Caco-2 (cell line): Measurements from ENCODE around the gene C9orf78. TPM values are rescaled to one million over a fixed set of nuclear protein-coding genes. Genes with fewer than 3 reads are reported as not detected.

Experiments
- BruUV-seq: library from RNA; stranded (reverse); fragments of 400-500 nt; replicated peaks from 2 replicates; lab custom pipeline; 2021; lab: Mats Ljungman, UMichigan
- CTCF ChIA-PET: fragments of 300-600 bp; sonication (Branson Sonifier 250); formaldehyde crosslinking; loops from one replicate; lab custom pipeline; 2022; ENCODE audit warnings: antibody characterized with exemption; lab: Charles Lee
- POLR2A ChIA-PET: fragments of 300-600 bp; sonication (Branson Sonifier 250); formaldehyde crosslinking; loops from one replicate; lab custom pipeline; 2022; ENCODE audit warnings: antibody characterized with exemption; lab: Charles Lee
- DNase-seq, 2 experiments: peaks; one replicate each; pipeline versions ENCODE4 v3.0.0 to v3.0.0-alpha.2; 2020 to 2022
- H3K27me3 ChIP-seq: replicated peaks from 2 replicates; pipeline ENCODE4 v1.6.0; 2011; ENCODE audit warnings: low read length; ENCODE audit not compliant: control insufficient read depth, insufficient read depth
- H3K36me3 ChIP-seq: 2 replicates; pipeline ENCODE4 v1.5.1; 2011; ENCODE audit warnings: low read length; ENCODE audit not compliant: control insufficient read depth, insufficient read depth
- H3K4me1 ChIP-seq: fragments of 250-450 bp; sonication (Bioruptor Pico); 2 replicates; pipeline ENCODE4 v1.5.1; 2020; ENCODE audit warnings: mild to moderate bottlenecking
- H3K4me3 ChIP-seq: 2 replicates; pipeline ENCODE4 v1.5.1; 2011; ENCODE audit warnings: low read depth, mild to moderate bottlenecking, control low read depth, low read length
- H3K9me3 ChIP-seq: fragments of 250-450 bp; sonication (Bioruptor Pico); 2 replicates; pipeline ENCODE4 v1.5.1; 2020; ENCODE audit warnings: mild to moderate bottlenecking, moderate library complexity
- H3K27ac Mint-ChIP-seq: one replicate; pipeline ENCODE4 v1.8.0; 2022; ENCODE audit warnings: mixed read lengths; ENCODE audit not compliant: unreplicated experiment
- H3K27me3 Mint-ChIP-seq: one replicate; pipeline ENCODE4 v1.8.0; 2022; ENCODE audit warnings: mixed read lengths; ENCODE audit not compliant: insufficient read depth, unreplicated experiment
- H3K36me3 Mint-ChIP-seq: one replicate; pipeline ENCODE4 v1.8.0; 2022; ENCODE audit warnings: mild to moderate bottlenecking, mixed read lengths; ENCODE audit not compliant: insufficient read depth, unreplicated experiment
- H3K4me1 Mint-ChIP-seq: one replicate; pipeline ENCODE4 v1.8.0; 2022; ENCODE audit warnings: low read depth, mixed read lengths; ENCODE audit not compliant: unreplicated experiment
- H3K4me3 Mint-ChIP-seq: one replicate; pipeline ENCODE4 v1.8.0; 2022; ENCODE audit warnings: mild to moderate bottlenecking, moderate library complexity, mixed read lengths; ENCODE audit not compliant: unreplicated experiment
- H3K9me3 Mint-ChIP-seq: one replicate; pipeline ENCODE4 v1.8.0; 2022; ENCODE audit warnings: mixed read lengths; ENCODE audit not compliant: unreplicated experiment
- intact Hi-C: fragments of 100-400 bp; cut with micrococcal nuclease; formaldehyde crosslinking; loops from one replicate; pipeline ENCODE4 v1.10.0; 2022; ENCODE audit not compliant: unreplicated experiment
- total RNA-seq: library from RNA; stranded (reverse); gene quantifications from 2 replicates; pipeline ENCODE4 v1.2.3, GENCODE V29; 2022
- TF ChIP-seq, protein P1 (sequence below), 2 experiments: fragments of 200-600 bp in 1 of 2; IDR thresholded peaks; 1 replicate in 1 of 2; 2 replicates in 1 of 2; pipeline versions ENCODE4 v1.5.1 to v1.8.0; 2011 to 2022; ENCODE audit warnings: antibody characterized with exemption in 1 of 2, control low read depth in 1 of 2, inconsistent platforms in 1 of 2, low read depth in 1 of 2, low read length in 1 of 2, mild to moderate bottlenecking in 1 of 2, moderate library complexity in 1 of 2; ENCODE audit not compliant: insufficient read depth in 1 of 2, severe bottlenecking in 1 of 2, unreplicated experiment in 1 of 2

The C9orf78 gene
- total RNA-seq, 1 experiment from 2014 or later, result 44.1 TPM

DNA sequence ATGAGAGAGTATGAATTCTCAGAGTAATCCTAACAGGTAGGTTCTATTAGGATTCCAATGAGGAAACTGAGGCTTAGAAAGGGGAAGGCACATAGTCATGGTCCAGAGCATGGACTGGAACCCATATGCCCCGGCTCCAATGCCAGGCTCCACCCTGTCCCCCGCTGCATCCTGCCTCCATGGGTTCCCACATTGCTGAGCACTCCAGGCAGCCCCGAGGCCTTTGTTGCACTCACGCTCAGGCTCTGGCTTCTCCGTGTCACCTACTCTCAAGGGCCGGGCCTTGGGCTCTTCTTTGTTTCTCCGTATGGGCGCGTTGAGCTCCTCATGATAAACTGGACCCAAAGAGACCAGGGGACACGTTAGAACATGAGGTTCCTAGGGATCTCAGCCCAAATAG lies 6.1 kb downstream of the C9orf78 start:
- no peak overlapping the region for H3K4me3 ChIP-seq
- no peaks in the 10 kb centered on the region; the same call in 1 of the 2 replicates for H3K36me3 ChIP-seq
- no peaks in the 10 kb centered on the region for H3K9me3 ChIP-seq
- Mint-ChIP-seq H3K36me3 (peaks cover 54% of the 10 kb centered on the region), H3K9me3 (no peaks in the 10 kb centered on the region), H3K27ac (no peak overlapping the region), H3K27me3 (no peaks in the 10 kb centered on the region), H3K4me3 (no peak overlapping the region), H3K4me1 (peaks cover 13% of the 10 kb centered on the region)
- intact Hi-C loops, result no loop called here
- ChIA-PET CTCF (no interaction called here), POLR2A (no interaction called here)
- no TSS peak for BruUV-seq
- DNase-seq, result no peak
- H3K27me3 ChIP-seq, result no peaks in the 10 kb centered on the region
- peaks cover 2% of the 10 kb centered on the region; the same call in 1 of the 2 replicates for H3K4me1 ChIP-seq
- TF ChIP-seq, protein P1, sequence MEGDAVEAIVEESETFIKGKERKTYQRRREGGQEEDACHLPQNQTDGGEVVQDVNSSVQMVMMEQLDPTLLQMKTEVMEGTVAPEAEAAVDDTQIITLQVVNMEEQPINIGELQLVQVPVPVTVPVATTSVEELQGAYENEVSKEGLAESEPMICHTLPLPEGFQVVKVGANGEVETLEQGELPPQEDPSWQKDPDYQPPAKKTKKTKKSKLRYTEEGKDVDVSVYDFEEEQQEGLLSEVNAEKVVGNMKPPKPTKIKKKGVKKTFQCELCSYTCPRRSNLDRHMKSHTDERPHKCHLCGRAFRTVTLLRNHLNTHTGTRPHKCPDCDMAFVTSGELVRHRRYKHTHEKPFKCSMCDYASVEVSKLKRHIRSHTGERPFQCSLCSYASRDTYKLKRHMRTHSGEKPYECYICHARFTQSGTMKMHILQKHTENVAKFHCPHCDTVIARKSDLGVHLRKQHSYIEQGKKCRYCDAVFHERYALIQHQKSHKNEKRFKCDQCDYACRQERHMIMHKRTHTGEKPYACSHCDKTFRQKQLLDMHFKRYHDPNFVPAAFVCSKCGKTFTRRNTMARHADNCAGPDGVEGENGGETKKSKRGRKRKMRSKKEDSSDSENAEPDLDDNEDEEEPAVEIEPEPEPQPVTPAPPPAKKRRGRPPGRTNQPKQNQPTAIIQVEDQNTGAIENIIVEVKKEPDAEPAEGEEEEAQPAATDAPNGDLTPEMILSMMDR (IDR thresholded peaks at IDR 0.05; ENCODE audit: insufficient read depth in 1 of 2, low read depth in 1 of 2, low read length in 1 of 2, severe bottlenecking in 1 of 2, unreplicated experiment in 1 of 2), result no peak

DNA sequence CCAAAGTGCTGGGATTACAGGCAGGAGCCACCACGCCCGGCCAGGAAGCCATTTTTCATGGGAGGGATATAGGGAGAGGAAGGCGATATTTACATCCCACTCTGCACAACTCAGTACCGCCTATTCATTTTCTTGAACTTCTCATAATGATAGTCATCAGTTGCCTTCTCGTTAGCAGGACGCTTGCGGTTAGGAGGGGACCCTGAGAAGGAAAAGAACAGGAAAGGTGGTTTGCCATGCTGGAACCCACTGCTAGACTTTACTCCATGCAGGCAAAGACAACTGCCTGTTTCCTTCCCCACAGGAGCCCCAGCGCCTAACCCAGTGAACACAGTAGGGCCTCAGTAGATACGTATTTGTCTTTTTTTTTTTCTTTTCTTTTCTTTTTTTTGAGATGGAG lies 7.0 kb downstream of the C9orf78 start:
- Mint-ChIP-seq H3K4me3 (no peak overlapping the region), H3K36me3 (peaks cover 52% of the 10 kb centered on the region), H3K27ac (no peak overlapping the region), H3K27me3 (no peaks in the 10 kb centered on the region), H3K9me3 (no peaks in the 10 kb centered on the region), H3K4me1 (peaks cover 6% of the 10 kb centered on the region)
- Histone ChIP-seq H3K4me3 (no peak overlapping the region), H3K27me3 (no peaks in the 10 kb centered on the region), H3K4me1 (no peaks in the 10 kb centered on the region), H3K36me3 (no peaks in the 10 kb centered on the region; the same call in 1 of the 2 replicates), H3K9me3 (no peaks in the 10 kb centered on the region)
- TF ChIP-seq, protein P1 (IDR thresholded peaks at IDR 0.05; ENCODE audit: insufficient read depth in 1 of 2, low read depth in 1 of 2, low read length in 1 of 2, severe bottlenecking in 1 of 2, unreplicated experiment in 1 of 2), result no peak
- POLR2A ChIA-PET, result no interaction called here
- DNase-seq, result no peak
- CTCF ChIA-PET, result no interaction called here
- BruUV-seq, result no TSS peak
- intact Hi-C loops, result no loop called here

DNA sequence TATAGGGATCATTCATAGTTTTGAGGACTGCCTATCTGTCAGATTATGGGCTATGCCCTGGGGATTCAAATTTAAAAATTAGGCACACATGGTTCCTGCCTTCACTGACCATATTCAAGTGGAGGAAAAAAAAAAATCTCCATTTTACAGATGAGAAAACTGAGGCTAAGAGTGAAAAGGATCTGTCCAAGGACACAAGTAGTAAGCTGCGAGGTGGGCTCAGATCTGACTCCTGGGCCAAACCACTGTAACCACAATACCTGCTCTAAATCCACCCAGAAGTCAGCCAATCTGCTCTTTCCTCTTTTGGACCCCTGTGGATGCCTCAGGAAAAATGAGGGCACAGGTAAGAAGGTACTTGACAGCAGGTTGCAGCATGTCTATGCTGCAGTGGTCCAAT lies 8.3 kb downstream of the C9orf78 start:
- POLR2A ChIA-PET, result no interaction called here
- peaks cover 52% of the 10 kb centered on the region for H3K36me3 Mint-ChIP-seq

More for the DNA sequence above, 8.3 kb downstream of the C9orf78 start:
- H3K27me3 ChIP-seq, result no peaks in the 10 kb centered on the region
- BruUV-seq, result no TSS peak
- CTCF ChIA-PET, result no interaction called here
- H3K4me3 ChIP-seq, result no peak overlapping the region
- Mint-ChIP-seq H3K4me1 (peaks cover 6% of the 10 kb centered on the region), H3K27ac (no peak overlapping the region), H3K27me3 (no peaks in the 10 kb centered on the region), H3K9me3 (no peaks in the 10 kb centered on the region), H3K4me3 (no peak overlapping the region)
- intact Hi-C loops, result no loop called here
- H3K4me1 ChIP-seq, result no peaks in the 10 kb centered on the region
- no peak for DNase-seq
- no peaks in the 10 kb centered on the region; the same call in 1 of the 2 replicates for H3K36me3 ChIP-seq
- TF ChIP-seq, protein P1 (IDR thresholded peaks at IDR 0.05; ENCODE audit: insufficient read depth in 1 of 2, low read depth in 1 of 2, low read length in 1 of 2, severe bottlenecking in 1 of 2, unreplicated experiment in 1 of 2), result no peak
- H3K9me3 ChIP-seq, result no peaks in the 10 kb centered on the region
